Fibroblast of skin of right biceps (primary cell): ENCODE data around the gene CCT6B.
"Not testable (repeated sequence)": the region's sequence is repeated elsewhere in the genome, so short reads cannot be mapped to it uniquely, and the experiment has no call there.

Experiments
- DNase-seq: peaks from one replicate; pipeline ENCODE4 v3.0.0-alpha.2; 2013

CCT6B gene

GRCh38 chr17:34980353-34980680 lies 19.1 kb upstream of the CCT6B start, which contains the start of gene LIG3:
Gene LIG3 (plus strand): TSS chr17:34980512. CDS start chr17:34983006, 2,494 bp downstream.
- DNase-seq: peak; percentile 94

DNA sequence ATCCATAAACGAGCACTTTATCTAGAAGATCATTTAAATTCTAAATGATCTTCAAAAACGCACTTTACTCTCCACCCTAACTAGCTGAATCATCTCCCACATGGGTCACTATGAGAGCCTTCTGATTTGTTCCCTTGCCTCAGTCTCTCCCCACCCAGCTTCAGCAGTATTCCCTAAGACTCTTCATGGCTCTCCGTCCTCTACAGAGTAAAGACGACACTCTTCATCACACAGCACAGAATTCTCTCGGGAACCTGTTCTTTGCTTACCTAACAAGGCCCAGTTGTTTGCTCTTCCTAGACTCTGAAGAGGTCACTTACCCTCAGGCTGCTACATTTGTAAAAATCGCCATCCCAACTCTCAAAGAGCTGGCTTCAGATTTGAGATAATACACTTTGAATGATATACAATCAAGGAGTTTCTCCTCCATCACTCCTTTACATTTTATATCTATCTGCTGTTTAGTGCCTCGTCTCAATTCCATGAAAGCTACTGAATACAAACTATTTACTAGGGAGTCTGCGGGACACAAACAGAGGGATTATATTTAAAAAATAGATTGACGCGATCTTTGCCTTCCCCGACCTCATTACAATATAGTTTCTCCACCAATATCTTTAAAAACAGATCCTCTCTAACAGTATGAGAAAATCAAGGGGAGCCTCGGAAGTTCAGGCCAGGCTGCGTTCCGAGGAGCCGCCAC lies 18.5 kb upstream of the CCT6B start:
- DNase-seq: peak; percentile 22

GRCh38 chr17:34979153-34979552 lies 17.9 kb upstream of the CCT6B start:
- DNase-seq: no peak

DNA sequence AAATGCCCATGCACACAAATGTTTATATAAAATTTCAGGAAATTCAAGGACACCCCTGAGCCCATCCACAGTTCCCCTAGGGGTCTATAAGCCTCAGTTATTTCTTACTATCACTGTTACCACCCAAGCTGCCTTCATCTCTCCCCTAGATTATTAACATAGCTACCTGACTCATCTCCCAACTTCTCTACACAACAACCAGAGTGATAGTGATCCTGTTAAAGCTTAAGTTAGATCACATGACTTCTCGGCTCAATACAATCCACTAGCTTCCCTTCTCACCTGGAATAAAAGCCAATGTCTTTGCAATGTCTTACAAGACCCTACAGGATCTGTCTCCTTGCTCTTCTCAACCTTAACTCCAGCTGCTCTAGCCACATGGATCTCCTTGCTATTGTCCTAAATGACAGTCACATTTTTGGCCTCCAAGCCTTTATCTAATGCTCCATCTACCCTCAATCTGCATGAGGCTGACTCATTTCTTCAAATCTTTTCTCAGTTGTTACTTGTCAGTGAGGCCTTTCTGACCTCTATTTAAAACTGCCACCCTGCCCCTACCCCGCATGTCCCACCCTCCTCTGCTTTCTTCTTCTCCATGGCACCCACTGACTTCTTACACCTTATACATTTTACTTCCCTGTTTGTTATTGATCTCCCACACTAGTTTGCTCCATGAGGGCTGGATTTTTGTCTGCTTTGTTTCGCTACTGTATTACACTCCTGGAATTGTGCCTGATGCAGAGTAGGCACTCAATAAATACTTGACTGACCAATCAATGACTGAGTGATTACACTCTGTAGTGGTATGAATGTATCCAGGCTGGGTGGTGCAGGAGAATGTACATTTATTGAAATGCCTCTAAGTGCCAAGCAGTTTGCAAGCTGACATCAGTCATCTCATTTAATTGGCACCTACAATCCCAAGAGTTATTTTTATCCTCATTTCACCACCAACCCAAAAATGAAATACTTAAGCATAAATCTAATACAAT lies 13.8 kb upstream of the CCT6B start:
- DNase-seq: no peak

GRCh38 chr17:34974179-34974578 lies 12.9 kb upstream of the CCT6B start:
- DNase-seq: no peak

GRCh38 chr17:34958438-34958837 lies 2.8 kb downstream of the CCT6B start:
- DNase-seq: no peak

GRCh38 chr17:34950780-34951179 lies 10.5 kb downstream of the CCT6B start:
- DNase-seq: not testable (repeated sequence)

- no peak for DNase-seq
Observed at GRCh38 chr17:34930283-34930682, 31.0 kb downstream of the CCT6B start.

GRCh38 chr17:34926661-34927060 lies 34.6 kb downstream of the CCT6B start:
- no peak for DNase-seq

- DNase-seq: no peak
Observed at GRCh38 chr17:34920676-34921075, 40.6 kb downstream of the CCT6B start.

DNA sequence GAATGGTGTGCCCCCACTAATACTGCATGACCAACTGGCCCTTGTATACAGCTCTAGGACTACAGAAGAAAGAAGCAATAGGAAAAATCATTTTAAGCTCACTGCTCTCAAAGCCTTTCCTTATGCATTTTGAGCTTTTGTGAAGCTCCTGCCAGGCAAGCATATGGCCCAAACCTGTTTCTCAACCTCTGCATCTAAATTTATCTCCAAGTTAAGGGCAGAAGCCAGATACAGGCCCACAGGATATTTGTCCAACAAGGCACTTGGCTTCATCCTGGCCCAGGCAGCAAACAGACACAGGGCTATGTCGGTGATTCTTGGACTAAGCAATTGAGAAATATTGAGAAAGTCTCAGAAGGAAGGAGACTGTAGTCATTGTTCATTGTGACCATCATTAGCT lies 43.9 kb downstream of the CCT6B start:
- no peak for DNase-seq

DNA sequence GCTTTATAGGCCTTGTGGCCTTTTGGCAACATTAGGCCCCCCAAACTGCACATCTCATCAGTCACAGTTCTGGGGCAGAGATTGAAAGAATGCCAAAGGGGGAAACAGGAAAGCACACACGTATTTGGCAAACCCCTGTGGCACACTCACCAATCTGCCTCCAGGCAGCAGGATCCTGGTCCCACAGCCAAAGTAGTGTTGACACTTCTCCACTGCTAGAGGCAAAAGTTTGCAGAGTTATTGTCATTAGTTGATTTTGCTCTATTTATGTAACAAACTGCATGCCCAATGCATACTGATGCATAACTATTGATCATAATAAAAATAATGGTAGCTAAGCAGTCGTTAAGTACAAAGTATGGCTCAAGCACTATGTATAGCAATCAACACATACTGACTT lies 45.1 kb downstream of the CCT6B start:
- no peak for DNase-seq

- DNase-seq: no peak
Observed at GRCh38 chr17:34913001-34913400, 48.3 kb downstream of the CCT6B start.

DNA sequence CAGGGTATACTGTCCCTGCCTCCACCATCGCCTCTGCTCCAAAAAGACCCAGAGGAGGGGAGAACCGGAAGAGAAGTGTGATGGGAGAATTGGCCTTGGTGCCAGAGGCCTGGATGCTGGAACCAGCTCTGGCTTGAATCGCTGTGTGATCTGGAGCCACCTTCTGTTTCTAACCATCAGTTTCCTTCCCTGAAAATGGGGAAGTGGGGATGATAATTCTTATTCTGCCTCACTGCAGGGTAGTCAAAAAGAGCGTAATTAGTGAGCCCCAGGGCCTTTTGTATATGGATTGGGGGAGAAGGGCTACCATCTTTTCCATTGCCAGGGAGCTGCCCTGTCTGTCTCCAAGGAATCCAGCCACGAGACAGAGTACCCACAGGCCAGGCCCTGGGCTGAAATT lies 52.2 kb downstream of the CCT6B start:
- DNase-seq: no peak

DNA sequence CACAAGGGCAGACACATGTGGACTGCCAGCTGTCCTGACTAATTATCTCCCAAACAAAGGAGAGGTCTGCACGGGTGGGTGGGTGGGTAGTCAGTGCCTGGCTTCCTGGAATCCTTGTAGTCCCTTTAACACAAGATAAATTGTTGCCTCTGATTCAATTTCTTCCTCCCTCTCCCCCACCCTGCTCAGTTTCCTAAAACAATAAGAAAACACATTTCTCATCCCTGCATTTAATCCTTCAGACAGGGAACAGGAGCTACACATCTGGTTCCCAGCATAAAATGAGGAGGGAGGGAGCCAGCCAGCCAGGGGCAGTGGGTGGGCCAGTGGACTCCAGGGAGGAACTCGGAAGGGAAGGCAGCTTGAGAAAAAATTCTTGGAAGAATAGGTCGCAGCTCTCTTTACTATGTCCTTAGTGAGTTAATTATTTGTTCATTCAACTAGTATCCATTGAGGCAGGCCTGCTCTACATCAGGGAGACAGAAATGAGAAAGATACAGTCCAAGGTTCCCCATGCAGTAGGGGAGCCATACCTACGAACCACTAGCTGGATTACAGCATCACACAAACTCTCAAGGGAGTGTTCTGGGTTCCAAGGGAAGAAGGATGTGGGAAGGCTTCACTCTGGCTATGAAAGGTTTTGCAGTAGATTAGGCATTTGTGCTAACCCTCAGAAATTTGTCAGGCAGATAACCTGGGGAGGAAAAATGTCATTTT lies 58.3 kb downstream of the CCT6B start:
- DNase-seq: no peak

GRCh38 chr17:34899643-34900291 lies 61.5 kb downstream of the CCT6B start:
- DNase-seq: no peak

GRCh38 chr17:34895383-34895782 lies 65.9 kb downstream of the CCT6B start:
- DNase-seq: no peak

GRCh38 chr17:34894964-34895363 lies 66.3 kb downstream of the CCT6B start:
- DNase-seq: no peak

GRCh38 chr17:34892461-34893249 lies 68.6 kb downstream of the CCT6B start:
- no peak for DNase-seq

- DNase-seq: no peak
Observed at GRCh38 chr17:34886831-34887230, 74.4 kb downstream of the CCT6B start.

- no peak for DNase-seq
Observed at GRCh38 chr17:34885076-34885475, 76.2 kb downstream of the CCT6B start.

- DNase-seq: no peak
Observed at GRCh38 chr17:34884597-34884996, 76.7 kb downstream of the CCT6B start.
